ENCODE measurements around the gene ME3.

- no peak for TF ChIP-seq CTCF (IDR thresholded peaks at IDR 0.05; ENCODE audit: insufficient read depth, low read length)
- TF ChIP-seq SPI1 (IDR thresholded peaks at IDR 0.05; ENCODE audit: borderline replicate concordance, low read depth) = no peak
- no peak for TF ChIP-seq POLR2AphosphoS5 (IDR thresholded peaks at IDR 0.05; ENCODE audit: low read depth)
Observed at GRCh38 chr11:86550757-86551156, 121.7 kb downstream of the ME3 start.

Measured in HL-60 (cell line).